GM18507 (cell line): ENCODE data around the gene CHID1.

ENCODE experiments used
- DNase-seq: peaks from one replicate; pipeline ENCODE4 v3.0.0; 2011; ENCODE audit warnings: low read depth; ENCODE audit not compliant: insufficient read length; ENCODE audit errors: extremely low spot score
- FAIRE-seq: peaks from 2 replicates; lab custom pipeline; 2011; peaks lifted over from hg19 to GRCh38; lab: Jason Lieb, UNC

Gene CHID1

GRCh38 chr11:911890-912219 lies 1.2 kb upstream of the CHID1 start:
- FAIRE-seq (no peak), DNase-seq (no peak)

GRCh38 chr11:911031-911889 lies 650 bp upstream of the CHID1 start:
- FAIRE-seq (no peak), DNase-seq (no peak)

- FAIRE-seq (no peak), DNase-seq (no peak)
These were observed 494 bp downstream of the CHID1 start for GRCh38 chr11:910044-910588.

- FAIRE-seq, result no peak
These were observed 1.2 kb downstream of the CHID1 start for GRCh38 chr11:909406-909805.

GRCh38 chr11:908273-908672 lies 2.3 kb downstream of the CHID1 start:
- DNase-seq, result no peak
- no peak for FAIRE-seq

More at GRCh38 chr11:909406-909805, 1.2 kb downstream of the CHID1 start:
- no peak for DNase-seq

GRCh38 chr11:907668-908067 lies 2.9 kb downstream of the CHID1 start:
- no peak for DNase-seq
- FAIRE-seq, result no peak

- no peak for DNase-seq
- FAIRE-seq, result no peak
These were observed 4.7 kb downstream of the CHID1 start for GRCh38 chr11:905952-906351.

- DNase-seq (no peak), FAIRE-seq (no peak)
These were observed 6.2 kb downstream of the CHID1 start for GRCh38 chr11:904380-904779.

GRCh38 chr11:901452-902061 lies 9.1 kb downstream of the CHID1 start:
- DNase-seq (no peak), FAIRE-seq (no peak)

- DNase-seq (no peak), FAIRE-seq (no peak)
These were observed 10.1 kb downstream of the CHID1 start for GRCh38 chr11:900545-900944.

- DNase-seq, result no peak
- FAIRE-seq, result no peak
These were observed 10.9 kb downstream of the CHID1 start for GRCh38 chr11:899724-900123.

- FAIRE-seq (no peak), DNase-seq (no peak)
These were observed 11.9 kb downstream of the CHID1 start for GRCh38 chr11:898540-899190.

GRCh38 chr11:898143-898511 lies 12.5 kb downstream of the CHID1 start:
- DNase-seq, result no peak
- no peak for FAIRE-seq

- no peak for FAIRE-seq
These were observed 13.1 kb downstream of the CHID1 start for GRCh38 chr11:897253-898142.

GRCh38 chr11:895331-896110 lies 15.1 kb downstream of the CHID1 start:
- DNase-seq (no peak), FAIRE-seq (no peak)

More at GRCh38 chr11:897253-898142, 13.1 kb downstream of the CHID1 start:
- DNase-seq, result no peak

GRCh38 chr11:894575-895201 lies 15.9 kb downstream of the CHID1 start:
- DNase-seq, result no peak
- no peak for FAIRE-seq

GRCh38 chr11:893008-893654 lies 17.5 kb downstream of the CHID1 start:
- no peak for DNase-seq
- FAIRE-seq, result no peak
